NCI-H2081 treated with DMSO at 0.1 percent for 48 hours (cell line): ENCODE measurements around the gene TMEM207.

ENCODE experiments used
- DNase-seq: peaks from one replicate; lab custom pipeline; 2025; lab: John Stamatoyannopoulos, UW

The TMEM207 gene

GRCh38 chr3:190444006-190444405 lies 5.7 kb downstream of the TMEM207 start:
- no peak for DNase-seq

- no peak for DNase-seq
Measured at GRCh38 chr3:190443257-190443656, 6.4 kb downstream of the TMEM207 start.

GRCh38 chr3:190442240-190442639 lies 7.5 kb downstream of the TMEM207 start:
- DNase-seq, result no peak

GRCh38 chr3:190436331-190436730 lies 13.4 kb downstream of the TMEM207 start:
- DNase-seq, result no peak

GRCh38 chr3:190435618-190436017 lies 14.1 kb downstream of the TMEM207 start:
- no peak for DNase-seq

- DNase-seq, result no peak
Measured at GRCh38 chr3:190433626-190434025, 16.1 kb downstream of the TMEM207 start.

GRCh38 chr3:190432216-190432615 lies 17.5 kb downstream of the TMEM207 start:
- no peak for DNase-seq

- no peak for DNase-seq
Measured at GRCh38 chr3:190430906-190431305, 18.8 kb downstream of the TMEM207 start.

- DNase-seq, result no peak
Measured at GRCh38 chr3:190429681-190430080, 20.0 kb downstream of the TMEM207 start.

GRCh38 chr3:190426806-190427507 lies 22.7 kb downstream of the TMEM207 start:
- DNase-seq, result no peak

GRCh38 chr3:190425833-190426232 lies 23.9 kb downstream of the TMEM207 start:
- no peak for DNase-seq

GRCh38 chr3:190424478-190425439 lies 24.9 kb downstream of the TMEM207 start:
- peak; percentile 67 for DNase-seq

- DNase-seq, result no peak
Measured at GRCh38 chr3:190424108-190424477, 25.6 kb downstream of the TMEM207 start.

- DNase-seq, result no peak
Measured at GRCh38 chr3:190414297-190414696, 35.4 kb downstream of the TMEM207 start.

- DNase-seq, result no peak
Measured at GRCh38 chr3:190404715-190405114, 45.0 kb downstream of the TMEM207 start.

GRCh38 chr3:190401963-190402362 lies 47.7 kb downstream of the TMEM207 start:
- DNase-seq, result no peak

- DNase-seq, result no peak
Measured at GRCh38 chr3:190399677-190400076, 50.0 kb downstream of the TMEM207 start.

- DNase-seq, result no peak
Measured at GRCh38 chr3:190397889-190398288, 51.8 kb downstream of the TMEM207 start.

- no peak for DNase-seq
Measured at GRCh38 chr3:190396001-190396400, 53.7 kb downstream of the TMEM207 start.

GRCh38 chr3:190388703-190389102 lies 61.0 kb downstream of the TMEM207 start:
- no peak for DNase-seq

GRCh38 chr3:190387578-190388213 lies 62.0 kb downstream of the TMEM207 start, which contains the start of gene CLDN16:
Gene CLDN16, plus strand, starts transcription at chr3:190388163. Its CDS starts 167 bp downstream, at chr3:190388330.
- no peak for DNase-seq
